ENCODE results near the gene ANO9.

Gene ANO9

GRCh38 chr11:381501-382072, 60.2 kb downstream of the ANO9 start:
- no peak for DNase-seq (ENCODE audit: low spot score)

- no peak for DNase-seq (ENCODE audit: low spot score)
These were observed 60.8 kb downstream of the ANO9 start for GRCh38 chr11:380996-381395.

GRCh38 chr11:380491-380890, 61.3 kb downstream of the ANO9 start:
- no peak for DNase-seq (ENCODE audit: low spot score)

- no peak for DNase-seq (ENCODE audit: low spot score)
These were observed 61.7 kb downstream of the ANO9 start for GRCh38 chr11:380095-380480.

GRCh38 chr11:379205-380094, 62.4 kb downstream of the ANO9 start:
- no peak for DNase-seq (ENCODE audit: low spot score)

- no peak for DNase-seq (ENCODE audit: low spot score)
These were observed 63.8 kb downstream of the ANO9 start for GRCh38 chr11:377883-378500.

- no peak for DNase-seq (ENCODE audit: low spot score)
These were observed 64.5 kb downstream of the ANO9 start for GRCh38 chr11:377174-377865.

GRCh38 chr11:376531-377173, 65.2 kb downstream of the ANO9 start:
- DNase-seq (ENCODE audit: low spot score) = no peak

GRCh38 chr11:375065-376025, 66.5 kb downstream of the ANO9 start:
- no peak for DNase-seq (ENCODE audit: low spot score)

GRCh38 chr11:373716-374551, 67.9 kb downstream of the ANO9 start:
- no peak for DNase-seq (ENCODE audit: low spot score)

- no peak for DNase-seq (ENCODE audit: low spot score)
These were observed 68.7 kb downstream of the ANO9 start for GRCh38 chr11:372809-373715.

GRCh38 chr11:371716-372590, 69.9 kb downstream of the ANO9 start:
- DNase-seq (ENCODE audit: low spot score) = no peak

- no peak for DNase-seq (ENCODE audit: low spot score)
These were observed 70.8 kb downstream of the ANO9 start for GRCh38 chr11:371051-371450.

GRCh38 chr11:370070-370941, 71.5 kb downstream of the ANO9 start:
- DNase-seq (ENCODE audit: low spot score) = no peak

GRCh38 chr11:369336-370018, 72.3 kb downstream of the ANO9 start, which contains the start of gene B4GALNT4:
Gene B4GALNT4 (plus strand): TSS chr11:369499. CDS start chr11:369804, 305 bp downstream.
- DNase-seq (ENCODE audit: low spot score) = no peak
